IMR-90 (cell line): ENCODE measurements around the gene FAM168A. TPM values are rescaled to one million over a fixed set of nuclear protein-coding genes. Genes with fewer than 3 reads are reported as not detected.

Source experiments
- ATAC-seq: fragments of 200-7000 bp; cut with Tn5 transposase; 2 replicates; pipeline ENCODE4 v1.9.1; 2020; ENCODE audit warnings: low read depth, mild to moderate bottlenecking, moderate library complexity
- BruUV-seq: library from RNA; stranded (reverse); fragments of 400-500 nt; replicated peaks from 2 replicates; lab custom pipeline; 2021; lab: Mats Ljungman, UMichigan
- CTCF ChIA-PET: fragments of 300-600 bp; formaldehyde crosslinking; extraction: SDS; loops from one replicate; lab custom pipeline; 2021; ENCODE audit warnings: antibody characterized with exemption; lab: Yijun Ruan, JAX
- POLR2A ChIA-PET: fragments of 300-600 bp; sonication (Branson Sonifier 250); formaldehyde crosslinking; loops from one replicate; lab custom pipeline; 2022; ENCODE audit warnings: antibody characterized with exemption; ENCODE audit not compliant: unreplicated experiment; lab: Charles Lee
- DNase-seq: peaks from one replicate; pipeline ENCODE4 v3.0.0; 2013
- H2AFZ ChIP-seq: replicated peaks from 2 replicates; pipeline ENCODE3; 2013; ENCODE audit warnings: low read length, mild to moderate bottlenecking; ENCODE audit not compliant: poor library complexity
- H2AK5ac ChIP-seq: 2 replicates; pipeline ENCODE4 v1.6.1; 2013; ENCODE audit warnings: low read depth, low read length, inconsistent platforms
- H2AK9ac ChIP-seq: replicated peaks from 2 replicates; pipeline ENCODE3; 2013; ENCODE audit warnings: mild to moderate bottlenecking, low read depth, low read length, moderate library complexity; ENCODE audit not compliant: poor library complexity
- H2BK120ac ChIP-seq: 2 replicates; pipeline ENCODE4 v1.6.1; 2013; ENCODE audit warnings: low read depth, low read length, inconsistent platforms
- H2BK15ac ChIP-seq: 3 replicates; pipeline ENCODE4 v1.6.1; 2013; ENCODE audit warnings: low read depth, low read length, inconsistent platforms
- H2BK20ac ChIP-seq: 2 replicates; pipeline ENCODE4 v1.6.1; 2013; ENCODE audit warnings: low read depth, mild to moderate bottlenecking, inconsistent platforms, low read length, moderate library complexity
- H2BK5ac ChIP-seq: 2 replicates; pipeline ENCODE4 v1.6.1; 2013; ENCODE audit warnings: mild to moderate bottlenecking, low read depth, low read length, inconsistent platforms; ENCODE audit not compliant: poor library complexity, severe bottlenecking
- H3K14ac ChIP-seq: replicated peaks from 2 replicates; pipeline ENCODE4 v1.6.1; 2013; ENCODE audit warnings: low read depth, low read length, inconsistent platforms
- H3K18ac ChIP-seq: 2 replicates; pipeline ENCODE4 v1.6.1; 2013; ENCODE audit warnings: low read depth, low read length, control low read depth
- H3K23ac ChIP-seq: 2 replicates; pipeline ENCODE4 v1.6.1; 2013; ENCODE audit warnings: low read depth, low read length, inconsistent platforms
- H3K27ac ChIP-seq: 2 replicates; pipeline ENCODE4 v1.5.1; 2013; ENCODE audit warnings: mild to moderate bottlenecking, control low read depth, low read length; ENCODE audit not compliant: insufficient read depth
- H3K27me3 ChIP-seq: 2 replicates; pipeline ENCODE4 v1.6.1; 2013; ENCODE audit warnings: low read length; ENCODE audit not compliant: control insufficient read depth, insufficient read depth
- H3K36me3 ChIP-seq: 2 replicates; pipeline ENCODE4 v1.6.1; 2013; ENCODE audit warnings: low read length, mixed read lengths; ENCODE audit not compliant: control insufficient read depth, insufficient read depth
- H3K4ac ChIP-seq: 2 replicates; pipeline ENCODE4 v1.6.1; 2013; ENCODE audit warnings: low read depth, low read length, inconsistent platforms
- H3K4me1 ChIP-seq: 2 replicates; pipeline ENCODE4 v1.6.1; 2013; ENCODE audit warnings: low read length, mixed read lengths; ENCODE audit not compliant: control insufficient read depth, insufficient read depth
- H3K4me2 ChIP-seq: 2 replicates; pipeline ENCODE4 v1.6.1; 2013; ENCODE audit warnings: low read depth, mild to moderate bottlenecking, control low read depth, low read length, moderate library complexity
- H3K4me3 ChIP-seq: 2 replicates; pipeline ENCODE4 v1.5.1; 2013; ENCODE audit warnings: low read depth, mild to moderate bottlenecking, control low read depth, low read length, moderate library complexity; ENCODE audit not compliant: insufficient read depth
- H3K56ac ChIP-seq: 2 replicates; pipeline ENCODE4 v1.6.1; 2013; ENCODE audit warnings: low read length, inconsistent platforms; ENCODE audit not compliant: insufficient read depth; ENCODE audit errors: extremely low read depth
- H3K79me1 ChIP-seq, 2 experiments: 2 replicates each; pipeline ENCODE4 v1.6.1; 2013; ENCODE audit warnings: low read length in 2 of 2, inconsistent platforms in 1 of 2, low read depth in 1 of 2
- H3K9ac ChIP-seq: 2 replicates; pipeline ENCODE4 v1.6.1; 2013; ENCODE audit warnings: low read depth, low read length, control low read depth
- H3K9me1 ChIP-seq: 2 replicates; pipeline ENCODE4 v1.6.1; 2013; ENCODE audit warnings: low read length, inconsistent platforms; ENCODE audit not compliant: insufficient read depth
- H3K9me3 ChIP-seq: 2 replicates; pipeline ENCODE4 v1.6.1; 2013; ENCODE audit warnings: low read length; ENCODE audit not compliant: control insufficient read depth, insufficient read depth
- H4K20me1 ChIP-seq: 2 replicates; pipeline ENCODE4 v1.6.1; 2013; ENCODE audit warnings: low read length, inconsistent platforms; ENCODE audit not compliant: insufficient read depth
- H4K5ac ChIP-seq: 2 replicates; pipeline ENCODE4 v1.6.1; 2013; ENCODE audit warnings: mild to moderate bottlenecking, low read depth, low read length, control low read depth
- H4K8ac ChIP-seq, 2 experiments: 2 replicates each; pipeline ENCODE4 v1.6.1; 2013; ENCODE audit warnings: low read depth in 2 of 2, low read length in 2 of 2, control low read depth in 1 of 2, inconsistent platforms in 1 of 2
- H4K91ac ChIP-seq: 2 replicates; pipeline ENCODE4 v1.6.1; 2013; ENCODE audit warnings: low read depth, low read length, inconsistent platforms; ENCODE audit not compliant: insufficient read depth
- BHLHE40 ChIP-seq: fragments of 150-350 bp; IDR thresholded peaks from 2 replicates; pipeline ENCODE4 v1.6.1; 2016; ENCODE audit warnings: mild to moderate bottlenecking, low read depth, low read length
- CEBPB ChIP-seq: IDR thresholded peaks from 2 replicates; pipeline ENCODE4 v1.6.1; 2012; ENCODE audit warnings: low read depth, low read length, improper control_type of control experiment
- CHD1 ChIP-seq: IDR thresholded peaks from 2 replicates; pipeline ENCODE4 v1.6.1; 2012; ENCODE audit warnings: low read depth, low read length, improper control_type of control experiment
- CTCF ChIP-seq: conservative IDR thresholded peaks from 2 replicates; pipeline ENCODE4 v1.5.1; 2012; ENCODE audit warnings: mild to moderate bottlenecking, low read depth, low read length, improper control_type of control experiment
- ELK1 ChIP-seq: fragments of 150-350 bp; IDR thresholded peaks from 2 replicates; pipeline ENCODE4 v1.6.1; 2016; ENCODE audit warnings: low read depth, mild to moderate bottlenecking, low read length, moderate library complexity, borderline replicate concordance
- FOS ChIP-seq: fragments of 150-350 bp; IDR thresholded peaks from 2 replicates; pipeline ENCODE4 v1.6.1; 2016; ENCODE audit warnings: low read depth, low read length
- MAFK ChIP-seq: IDR thresholded peaks from 2 replicates; pipeline ENCODE4 v1.6.1; 2012; ENCODE audit warnings: low read depth, low read length, improper control_type of control experiment
- MAZ ChIP-seq: IDR thresholded peaks from 2 replicates; pipeline ENCODE4 v1.6.1; 2012; ENCODE audit warnings: low read depth, mild to moderate bottlenecking, low read length, improper control_type of control experiment, moderate library complexity, borderline replicate concordance
- MXI1 ChIP-seq: IDR thresholded peaks from 2 replicates; pipeline ENCODE4 v1.6.1; 2012; ENCODE audit warnings: low read depth, mild to moderate bottlenecking, low read length, moderate library complexity, borderline replicate concordance
- NFE2L2 ChIP-seq: fragments of 150-350 bp; IDR thresholded peaks from 2 replicates; pipeline ENCODE4 v1.6.1; 2016; ENCODE audit warnings: low read depth, mild to moderate bottlenecking, low read length
- POLR2A ChIP-seq: IDR thresholded peaks from 2 replicates; pipeline ENCODE4 v1.6.1; 2012; ENCODE audit warnings: mild to moderate bottlenecking, low read depth, low read length
- RAD21 ChIP-seq: IDR thresholded peaks from 2 replicates; pipeline ENCODE4 v1.6.1; 2012; ENCODE audit warnings: low read length, improper control_type of control experiment
- RCOR1 ChIP-seq: IDR thresholded peaks from 2 replicates; pipeline ENCODE4 v1.6.1; 2012; ENCODE audit warnings: mild to moderate bottlenecking, low read length, improper control_type of control experiment; ENCODE audit not compliant: insufficient replicate concordance
- RFX5 ChIP-seq: IDR thresholded peaks from 2 replicates; pipeline ENCODE4 v1.8.0; 2012; ENCODE audit warnings: low read depth, mild to moderate bottlenecking, low read length, moderate library complexity
- SMC3 ChIP-seq: fragments of 150-350 bp; IDR thresholded peaks from 2 replicates; pipeline ENCODE4 v1.6.1; 2016; ENCODE audit warnings: low read depth, mild to moderate bottlenecking, antibody characterized with exemption, low read length, moderate library complexity
- USF2 ChIP-seq: fragments of 150-350 bp; IDR thresholded peaks from 2 replicates; pipeline ENCODE4 v1.6.1; 2017; ENCODE audit warnings: mild to moderate bottlenecking, antibody characterized with exemption, low read length, low read depth
- WGBS, 2 experiments: methylation state at CpG; one replicate each; pipeline versions ENCODE4 v1.1.5 to v1.1.7; 2013; ENCODE audit warnings: missing lambda C conversion rate in 2 of 2; ENCODE audit not compliant: insufficient read length in 1 of 2; ENCODE audit errors: extremely low coverage in 2 of 2; 5-methylcytosine and 5-hydroxymethylcytosine counted together
- dilution Hi-C: fragments of 300-500 bp; cut with HindIII; formaldehyde crosslinking; loops from one replicate; pipeline ENCODE4 v1.14.3; 2018; ENCODE audit warnings: low sequenced_read_pairs; ENCODE audit not compliant: unreplicated experiment
- in situ Hi-C: fragments of 300-500 bp; cut with MboI; formaldehyde crosslinking; loops from 3 replicates; pipeline ENCODE4 v1.14.3; 2019; ENCODE audit warnings: low sequenced_read_pairs, inconsistent platforms, mixed read lengths
- intact Hi-C: fragments of 100-400 bp; cut with micrococcal nuclease; formaldehyde crosslinking; loops from 2 replicates; pipeline ENCODE4 v1.10.0; 2022
- polyA plus RNA-seq, 3 experiments: library from polyadenylated mRNA; depleted of rRNA; stranded (reverse); fragments of >200 nt; gene quantifications; 2 replicates each; pipeline ENCODE4 v1.2.3, GENCODE V29; 2012; ENCODE audit warnings: low replicate concordance in 1 of 3
- total RNA-seq: library from RNA; depleted of rRNA; stranded (reverse); fragments of >200 nt; gene quantifications from 2 replicates; pipeline ENCODE4 v1.2.3, GENCODE V29; 2012

Gene FAM168A
- total and polyA plus RNA-seq, 2 of the 4 experiments (the other 2 are of a cell fraction), result 13.1 to 22.8 TPM

GRCh38 chr11:73584831-73585230, 13.1 kb downstream of the FAM168A start:
- Histone ChIP-seq H3K4me1 (no peaks in the 10 kb centered on the region; the same call in 1 of the 2 replicates), H3K36me3 (no peaks in the 10 kb centered on the region), H2AFZ (no peak overlapping the region), H4K8ac (no peak overlapping the region), H3K79me1 (peaks cover 23 to 63% of the 10 kb centered on the region in 2 experiments), H3K27me3 (no peaks in the 10 kb centered on the region), H3K4me3 (no peak overlapping the region), H4K91ac (no peak overlapping the region), H2AK5ac (no peak overlapping the region), H2BK15ac (no peak overlapping the region), H2BK20ac (no peak overlapping the region), H3K56ac (no peak overlapping the region), H3K4me2 (no peak overlapping the region), H3K18ac (no peak overlapping the region), H3K4ac (no peak overlapping the region), H3K14ac (no peak overlapping the region), H2BK5ac (no peak overlapping the region), H3K9ac (no peak overlapping the region), H3K23ac (no peak overlapping the region), H3K9me1 (peaks cover 6% of the 10 kb centered on the region; the same call in 1 of the 2 replicates), H3K9me3 (no peaks in the 10 kb centered on the region), H4K5ac (no peak overlapping the region), H2BK120ac (no peak overlapping the region), H4K20me1 (peaks cover 9% of the 10 kb centered on the region), H3K27ac (no peak overlapping the region), H2AK9ac (no peak overlapping the region)
- in situ Hi-C loops, result no loop called here
- DNase-seq (no peak), ATAC-seq (no peak)
- TF ChIP-seq ELK1, result no peak
- no peak for TF ChIP-seq RFX5
- TF ChIP-seq RCOR1, result no peak
- no peak for TF ChIP-seq BHLHE40
- no peak for TF ChIP-seq CEBPB
- no peak for TF ChIP-seq POLR2A
- TF ChIP-seq MAZ, result no peak
- no peak for TF ChIP-seq USF2
- TF ChIP-seq NFE2L2, result no peak
- TF ChIP-seq CHD1, result no peak
- no peak for TF ChIP-seq FOS
- TF ChIP-seq SMC3, result no peak
- no peak for TF ChIP-seq RAD21
- TF ChIP-seq CTCF, result no peak
- TF ChIP-seq MAFK, result no peak
- TF ChIP-seq MXI1, result no peak
- no TSS peak for BruUV-seq
- dilution Hi-C loops, result no loop called here
- WGBS, 2 experiments, result no CpG with 5 or more reads among the region's 3 CpGs
- ChIA-PET CTCF (interaction anchor here (0.9 kb wide), 1 partner anchor 10 kb away, joined by 3 read pairs; no protein-coding TSS in a partner anchor), POLR2A (no interaction called here)
- intact Hi-C loops, result no loop called here
